Brain microvascular endothelial cell (primary cell): Measurements from ENCODE around the gene REPS2.

Experiments
- DNase-seq: peaks from one replicate; pipeline ENCODE4 v3.0.0-alpha.2; 2020
- H3K27ac ChIP-seq: fragments of 250-450 bp; sonication (Bioruptor Pico); 2 replicates; pipeline ENCODE4 v1.5.1; 2020; ENCODE audit warnings: mild to moderate bottlenecking, moderate library complexity
- H3K27me3 ChIP-seq: fragments of 250-450 bp; sonication (Bioruptor Pico); replicated peaks from 2 replicates; pipeline ENCODE4 v1.5.1; 2020; ENCODE audit warnings: mild to moderate bottlenecking
- H3K36me3 ChIP-seq: fragments of 250-450 bp; sonication (Bioruptor Pico); replicated peaks from 2 replicates; pipeline ENCODE4 v1.5.1; 2020; ENCODE audit warnings: mild to moderate bottlenecking
- H3K4me3 ChIP-seq: 2 replicates; pipeline ENCODE4 v1.5.1; 2011; ENCODE audit warnings: low read depth, mild to moderate bottlenecking, control low read depth, low read length, moderate library complexity
- in situ Hi-C: cut with HindIII; loops from 2 replicates; pipeline ENCODE4 v1.10.0; 2017; ENCODE audit warnings: low sequenced_read_pairs, low pct_ligation_motif_present
- TF ChIP-seq, protein P1 (sequence below): IDR thresholded peaks from 2 replicates; pipeline ENCODE4 v1.5.1; 2011; ENCODE audit warnings: low read depth, mild to moderate bottlenecking, moderate library complexity, low read length, control low read depth, inconsistent platforms; ENCODE audit errors: missing control alignments

REPS2 gene

DNA sequence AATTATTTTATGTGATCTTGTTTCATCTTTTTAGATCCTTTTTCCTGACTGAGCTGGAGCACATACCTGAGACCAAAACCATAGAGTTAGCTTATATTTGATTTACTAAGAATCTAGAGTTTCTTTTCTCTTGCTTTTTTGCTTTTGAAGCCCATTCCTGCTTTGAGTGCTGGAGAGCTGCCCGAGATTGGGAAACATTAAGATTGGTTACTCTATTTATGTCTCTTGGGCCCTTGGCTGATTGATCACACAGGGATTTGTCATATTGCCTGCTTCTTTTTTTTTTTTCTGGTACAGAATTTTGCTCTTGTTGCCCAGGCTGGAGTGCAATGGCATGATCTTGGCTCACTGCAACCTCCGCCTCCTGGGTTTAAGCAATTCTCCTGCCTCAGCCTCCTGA is 73.9 kb downstream of the REPS2 start:
- in situ Hi-C loops = no loop called here
- DNase-seq = no peak

DNA sequence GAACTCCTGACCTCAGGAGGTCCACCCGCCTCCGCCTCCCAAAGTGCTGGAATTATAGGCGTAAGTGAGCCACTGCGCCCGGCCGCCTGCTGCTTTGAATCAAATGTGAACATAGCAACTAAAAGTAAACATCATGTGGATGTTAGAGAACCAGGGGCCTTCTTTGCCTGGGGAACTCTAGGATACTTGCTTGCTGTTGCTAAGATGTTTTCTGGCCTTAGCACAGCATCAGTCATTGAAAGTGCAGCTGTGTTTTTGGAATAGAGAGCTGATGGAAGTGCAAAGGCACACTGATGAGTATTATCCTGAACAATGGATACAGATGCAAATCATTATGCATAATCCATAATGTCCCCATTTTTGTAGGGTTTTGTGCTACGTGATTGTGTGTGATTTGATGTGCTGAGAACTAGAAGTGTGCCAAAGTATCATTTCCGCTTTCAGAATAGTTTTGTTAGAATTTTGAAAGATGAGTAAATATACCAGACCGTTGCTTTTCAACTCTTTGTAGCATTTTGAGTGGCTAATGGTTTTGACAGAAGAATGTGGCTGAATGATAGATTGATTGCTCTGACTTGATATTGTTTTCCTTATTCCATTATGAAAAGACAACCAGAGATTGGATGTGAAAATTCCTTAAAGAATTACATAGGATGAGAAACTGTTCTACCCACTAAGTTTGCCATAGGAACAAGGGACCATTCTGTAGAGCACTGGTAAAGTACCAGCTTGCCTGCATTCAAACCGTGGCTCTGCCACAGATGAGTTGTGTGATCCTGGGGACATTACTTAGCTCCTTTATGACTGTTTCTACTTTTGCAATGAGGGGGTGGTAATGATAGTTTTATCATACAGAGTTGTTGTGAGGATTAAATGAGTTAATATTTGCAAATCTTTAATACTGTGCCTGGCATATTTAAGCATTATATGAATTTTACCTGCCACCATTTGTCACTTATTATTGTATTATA is 74.7 kb downstream of the REPS2 start:
- no peak overlapping the region for H3K27ac ChIP-seq
- no peak for DNase-seq
- no peak overlapping the region for H3K4me3 ChIP-seq
- H3K36me3 ChIP-seq = no peaks in the 10 kb centered on the region
- no peaks in the 10 kb centered on the region for H3K27me3 ChIP-seq
- TF ChIP-seq, protein P1, sequence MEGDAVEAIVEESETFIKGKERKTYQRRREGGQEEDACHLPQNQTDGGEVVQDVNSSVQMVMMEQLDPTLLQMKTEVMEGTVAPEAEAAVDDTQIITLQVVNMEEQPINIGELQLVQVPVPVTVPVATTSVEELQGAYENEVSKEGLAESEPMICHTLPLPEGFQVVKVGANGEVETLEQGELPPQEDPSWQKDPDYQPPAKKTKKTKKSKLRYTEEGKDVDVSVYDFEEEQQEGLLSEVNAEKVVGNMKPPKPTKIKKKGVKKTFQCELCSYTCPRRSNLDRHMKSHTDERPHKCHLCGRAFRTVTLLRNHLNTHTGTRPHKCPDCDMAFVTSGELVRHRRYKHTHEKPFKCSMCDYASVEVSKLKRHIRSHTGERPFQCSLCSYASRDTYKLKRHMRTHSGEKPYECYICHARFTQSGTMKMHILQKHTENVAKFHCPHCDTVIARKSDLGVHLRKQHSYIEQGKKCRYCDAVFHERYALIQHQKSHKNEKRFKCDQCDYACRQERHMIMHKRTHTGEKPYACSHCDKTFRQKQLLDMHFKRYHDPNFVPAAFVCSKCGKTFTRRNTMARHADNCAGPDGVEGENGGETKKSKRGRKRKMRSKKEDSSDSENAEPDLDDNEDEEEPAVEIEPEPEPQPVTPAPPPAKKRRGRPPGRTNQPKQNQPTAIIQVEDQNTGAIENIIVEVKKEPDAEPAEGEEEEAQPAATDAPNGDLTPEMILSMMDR = no peak
- in situ Hi-C loops = no loop called here

More for the DNA sequence above, 73.9 kb downstream of the REPS2 start:
- Histone ChIP-seq H3K27ac (no peak overlapping the region), H3K4me3 (no peak overlapping the region), H3K27me3 (no peaks in the 10 kb centered on the region), H3K36me3 (no peaks in the 10 kb centered on the region)
- TF ChIP-seq, protein P1 = no peak

DNA sequence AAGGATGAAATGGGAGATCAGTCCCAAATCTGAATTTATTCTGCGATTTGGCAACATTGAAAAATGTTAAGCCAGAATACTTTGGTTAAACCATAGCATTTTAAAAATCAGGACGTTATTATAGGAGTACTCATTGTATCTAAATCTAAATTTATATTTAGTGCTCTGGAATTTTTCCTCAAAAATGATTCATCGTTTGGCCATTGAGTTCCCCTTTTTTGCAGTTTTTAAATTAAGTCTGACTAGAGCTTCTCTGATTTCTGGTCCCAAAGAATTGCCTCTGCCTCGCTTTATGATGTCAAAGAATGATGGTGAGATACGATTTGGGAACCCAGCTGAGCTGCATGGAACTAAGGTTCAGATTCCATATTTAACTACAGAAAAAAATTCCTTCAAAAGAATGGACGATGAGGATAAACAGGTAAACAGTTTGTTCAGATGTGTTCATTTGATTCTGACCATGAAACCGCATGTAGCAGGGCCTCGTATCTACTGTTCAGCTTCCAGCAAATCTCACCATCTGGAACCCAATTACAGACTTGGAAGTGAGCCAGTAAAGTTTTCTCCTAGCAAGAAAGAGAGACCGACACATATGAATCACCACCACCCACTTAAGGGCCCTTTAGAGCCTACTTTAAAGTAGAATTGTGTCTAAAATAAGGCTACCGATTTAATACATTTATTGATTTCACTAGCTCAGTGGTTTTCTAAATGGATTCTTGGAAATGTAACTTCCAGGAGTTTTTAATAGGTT is 75.6 kb downstream of the REPS2 start:
- TF ChIP-seq, protein P1 = no peak
- no peaks in the 10 kb centered on the region for H3K36me3 ChIP-seq
- H3K27me3 ChIP-seq = no peaks in the 10 kb centered on the region
- DNase-seq = peak; percentile 33
- in situ Hi-C loops = no loop called here
- no peak overlapping the region for H3K4me3 ChIP-seq
- H3K27ac ChIP-seq = no peak overlapping the region

DNA sequence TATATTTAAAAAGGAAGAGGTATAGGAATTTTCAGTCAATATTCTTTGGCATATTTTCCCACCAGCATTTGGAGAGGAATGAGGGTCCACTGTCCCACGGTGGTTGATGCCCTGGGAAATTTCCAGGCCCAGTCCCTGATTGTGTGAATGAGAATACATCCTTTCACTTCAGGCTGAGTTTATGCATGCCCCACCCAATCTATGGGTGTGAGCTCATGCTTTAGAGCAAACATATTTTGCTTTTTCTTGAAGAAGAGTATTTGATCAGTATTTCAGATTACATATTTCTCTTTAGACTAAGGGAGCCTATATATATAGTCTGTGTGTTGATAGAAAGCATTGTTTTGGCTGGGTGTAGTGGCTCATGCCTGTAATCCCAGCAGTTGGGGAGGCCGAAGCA is 77.2 kb downstream of the REPS2 start:
- DNase-seq = no peak
- Histone ChIP-seq H3K4me3 (no peak overlapping the region), H3K27me3 (no peaks in the 10 kb centered on the region), H3K36me3 (no peaks in the 10 kb centered on the region), H3K27ac (no peak overlapping the region)
- TF ChIP-seq, protein P1 = no peak
- in situ Hi-C loops = no loop called here

DNA sequence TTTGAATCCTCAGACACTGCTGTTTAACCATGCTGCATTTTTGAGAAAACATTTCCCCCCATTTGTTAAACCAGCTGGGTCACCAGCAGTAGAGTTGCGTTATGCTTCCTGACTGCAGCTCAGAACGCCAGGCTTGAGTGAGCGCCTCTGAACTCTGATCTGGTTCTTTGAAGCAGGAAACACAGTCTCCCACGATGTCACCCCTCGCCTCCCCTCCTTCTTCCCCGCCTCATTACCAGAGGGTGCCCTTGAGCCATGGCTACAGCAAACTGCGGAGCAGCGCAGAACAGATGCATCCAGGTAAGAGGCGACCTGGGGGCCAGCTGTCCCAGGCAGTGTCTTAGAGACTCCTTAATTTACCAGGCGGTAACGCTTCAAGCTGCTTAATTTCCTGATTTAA is 78.4 kb downstream of the REPS2 start:
- DNase-seq = no peak
- H3K4me3 ChIP-seq = no peak overlapping the region
- in situ Hi-C loops = no loop called here
- TF ChIP-seq, protein P1 = no peak
- H3K36me3 ChIP-seq = no peaks in the 10 kb centered on the region
- H3K27ac ChIP-seq = no peak overlapping the region
- H3K27me3 ChIP-seq = no peaks in the 10 kb centered on the region
